NCI-H2196 treated with DMSO at 0.1 percent for 48 hours (cell line): ENCODE measurements around the gene EN2.

Experiments
- DNase-seq: peaks from one replicate; lab custom pipeline; 2025; ENCODE audit not compliant: unreplicated experiment; lab: John Stamatoyannopoulos, UW

Gene EN2

GRCh38 chr7:155484483-155485399, 26.8 kb downstream of the EN2 start:
- DNase-seq: no peak

DNA sequence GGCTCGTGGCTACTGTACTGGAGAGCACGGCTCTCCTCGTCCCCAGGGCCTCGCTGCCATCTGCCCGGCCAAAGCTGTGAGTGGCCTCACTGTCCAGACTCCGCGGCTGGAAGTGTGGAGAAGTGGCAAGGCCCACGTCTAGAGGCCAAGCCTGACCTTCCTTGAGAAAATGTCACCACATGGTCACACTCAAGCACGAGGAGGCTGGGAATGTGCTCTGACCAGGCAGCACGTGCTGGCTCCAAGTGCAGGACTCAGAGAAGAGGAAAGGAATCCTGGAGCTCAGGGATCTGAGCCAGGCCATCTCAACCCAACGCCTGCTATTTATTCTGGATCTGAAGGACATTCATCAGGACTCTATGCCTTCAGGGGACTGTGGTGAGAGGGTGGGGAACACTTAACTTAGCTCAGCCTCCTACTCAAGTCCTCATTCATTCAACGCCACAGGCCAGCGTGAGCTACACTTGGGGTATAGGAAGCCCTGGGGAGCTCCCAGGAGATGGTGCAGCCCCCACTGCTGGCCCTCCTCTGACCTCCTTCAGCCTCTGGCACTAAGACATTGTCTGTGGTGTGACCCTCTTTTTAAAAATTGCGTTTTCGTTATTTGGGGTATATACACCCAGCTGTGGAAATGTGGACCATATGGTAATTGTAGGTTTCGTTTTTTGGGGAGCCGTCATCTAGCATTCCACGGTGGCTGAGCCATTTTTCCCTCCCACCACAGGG, 29.0 kb downstream of the EN2 start:
- DNase-seq: no peak

GRCh38 chr7:155487509-155488482, 29.9 kb downstream of the EN2 start:
- DNase-seq: no peak

- DNase-seq: no peak
Observed at GRCh38 chr7:155488483-155489127, 30.7 kb downstream of the EN2 start.

GRCh38 chr7:155489158-155489840, 31.4 kb downstream of the EN2 start:
- DNase-seq: no peak

GRCh38 chr7:155489862-155490696, 32.1 kb downstream of the EN2 start:
- DNase-seq: no peak

GRCh38 chr7:155490697-155491628, 33.0 kb downstream of the EN2 start:
- DNase-seq: no peak

DNA sequence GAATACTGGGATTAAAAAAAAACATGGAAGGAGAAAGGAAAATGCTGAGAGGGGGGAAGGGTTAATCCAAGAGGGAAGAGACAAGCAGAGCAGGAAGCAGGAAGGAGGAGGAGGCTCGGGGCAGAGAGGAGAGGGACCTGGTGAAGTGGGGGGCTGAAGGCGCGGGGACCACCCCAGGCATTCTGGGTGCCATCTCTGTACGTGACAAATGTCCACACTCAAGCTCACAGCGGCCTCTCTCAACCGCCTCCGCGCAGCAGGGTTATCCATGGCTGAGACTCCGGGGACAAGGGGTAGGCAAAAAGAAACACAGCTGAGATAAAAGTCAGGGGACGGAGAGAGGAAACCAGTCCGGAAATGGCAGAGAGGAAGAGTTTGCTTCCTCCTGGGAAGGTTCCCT, 33.9 kb downstream of the EN2 start:
- DNase-seq: no peak

DNA sequence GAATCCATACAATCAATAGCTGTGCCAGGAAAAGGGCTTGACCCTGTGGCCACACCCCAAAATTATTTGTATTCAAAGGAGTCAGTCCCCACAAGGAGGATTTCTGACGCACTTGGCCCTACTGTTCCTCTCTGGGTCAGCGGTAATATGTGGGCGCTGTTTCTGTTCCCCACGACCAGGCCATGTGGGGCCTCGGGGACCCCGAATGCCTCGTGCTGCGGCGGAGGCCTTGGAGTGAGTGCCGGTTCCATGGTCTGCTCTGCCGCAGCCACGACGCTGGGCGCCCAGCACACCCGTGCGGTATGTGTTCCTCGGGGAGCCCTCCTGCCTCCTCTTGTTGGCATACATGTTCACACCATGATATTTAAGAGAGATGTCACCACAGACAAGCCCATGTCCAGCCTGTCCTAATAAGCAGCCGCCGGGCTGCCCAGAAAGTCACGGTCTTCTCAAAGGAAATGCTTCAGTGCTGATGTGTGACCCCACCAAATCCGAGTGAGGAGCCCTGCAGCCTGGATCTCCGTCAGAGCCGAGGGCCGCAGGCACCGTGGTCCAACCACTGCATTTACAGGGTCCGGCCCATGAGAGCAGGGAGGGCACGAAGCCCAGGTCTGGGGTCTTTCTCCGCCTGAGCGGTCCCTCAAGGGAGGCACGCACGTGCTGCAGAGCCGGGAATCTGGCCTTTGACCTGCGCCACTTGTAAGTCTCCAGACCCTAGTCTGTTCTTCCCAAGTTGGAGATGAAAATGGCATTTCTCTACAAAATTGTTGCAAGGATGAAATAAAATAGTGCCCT, 36.0 kb downstream of the EN2 start:
- no peak for DNase-seq

- no peak for DNase-seq
Observed at GRCh38 chr7:155494551-155494950, 36.6 kb downstream of the EN2 start.

DNA sequence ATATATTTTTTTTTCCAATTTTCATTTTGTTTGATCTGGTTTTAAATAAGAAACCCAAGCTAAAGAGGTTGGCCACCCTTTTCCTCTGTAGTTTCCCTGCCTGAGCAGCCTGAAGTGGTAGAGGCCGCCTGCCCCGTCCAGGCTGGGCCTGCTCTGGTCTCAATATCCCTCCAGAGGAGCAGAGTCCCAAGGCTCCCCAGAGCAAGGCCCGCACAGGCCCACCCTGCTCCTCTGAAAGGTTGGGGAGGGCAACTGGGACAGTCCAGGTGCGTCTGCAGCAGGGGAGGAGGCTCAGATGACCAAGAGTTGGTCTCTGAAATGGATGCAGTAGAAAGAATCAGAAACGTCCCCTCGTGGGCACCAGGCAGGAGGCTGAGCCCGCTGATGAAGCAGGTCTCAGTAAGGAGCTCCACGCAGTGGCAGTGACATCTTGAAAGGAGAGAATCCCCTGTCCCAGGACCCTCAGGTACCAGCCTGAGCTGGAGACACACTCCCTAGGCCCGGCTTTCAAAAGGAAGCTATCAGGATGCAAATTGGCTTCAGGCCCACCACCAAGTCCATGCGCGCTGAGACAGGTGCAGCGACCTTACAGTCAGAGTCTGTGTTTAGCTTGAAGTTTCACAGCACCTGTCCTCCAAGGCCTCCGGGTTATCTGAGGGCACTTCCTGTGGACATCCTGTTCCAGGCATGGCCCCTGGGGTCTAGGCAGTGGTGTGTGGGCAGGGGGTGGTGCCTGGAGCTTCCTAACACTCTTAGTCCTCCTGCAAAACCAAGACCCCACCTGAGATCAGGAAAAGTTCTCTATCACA, 37.7 kb downstream of the EN2 start:
- peak; percentile 18 for DNase-seq

DNA sequence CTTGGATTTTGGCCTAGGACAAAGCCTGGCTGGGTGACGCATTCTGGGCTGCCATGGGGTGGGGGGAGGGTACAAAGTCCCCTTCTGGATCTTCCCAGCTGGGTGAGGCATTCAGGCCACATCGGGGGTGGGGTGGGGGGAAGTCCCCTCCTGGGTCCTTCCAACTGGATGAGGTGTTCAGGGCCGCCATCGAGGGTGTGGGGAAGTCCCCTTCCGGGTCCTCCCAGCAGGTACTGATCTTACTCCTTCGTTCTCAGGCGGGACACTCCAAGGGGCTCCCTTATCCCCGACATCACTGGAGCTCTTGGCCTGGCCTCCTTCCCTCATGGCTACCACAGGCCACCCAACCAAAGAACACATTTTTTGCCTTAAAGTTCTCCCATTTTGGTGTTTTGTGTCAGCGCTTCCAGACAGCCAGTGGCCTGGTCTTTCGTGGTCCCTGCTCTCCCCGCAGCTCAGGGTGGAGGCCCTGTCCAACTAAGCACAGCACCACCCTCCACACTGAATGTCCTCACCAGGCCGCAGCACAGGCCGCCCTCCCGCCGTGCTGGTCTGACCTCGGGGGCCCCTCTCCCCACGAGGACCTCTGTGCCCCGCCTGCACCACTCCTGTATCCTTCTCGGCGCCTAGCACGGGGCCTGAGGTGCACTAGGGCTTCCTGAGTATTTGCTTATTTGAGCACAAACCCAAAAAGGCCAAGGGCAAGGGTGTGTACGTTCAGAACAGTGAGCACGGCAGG, 38.5 kb downstream of the EN2 start:
- DNase-seq: no peak

DNA sequence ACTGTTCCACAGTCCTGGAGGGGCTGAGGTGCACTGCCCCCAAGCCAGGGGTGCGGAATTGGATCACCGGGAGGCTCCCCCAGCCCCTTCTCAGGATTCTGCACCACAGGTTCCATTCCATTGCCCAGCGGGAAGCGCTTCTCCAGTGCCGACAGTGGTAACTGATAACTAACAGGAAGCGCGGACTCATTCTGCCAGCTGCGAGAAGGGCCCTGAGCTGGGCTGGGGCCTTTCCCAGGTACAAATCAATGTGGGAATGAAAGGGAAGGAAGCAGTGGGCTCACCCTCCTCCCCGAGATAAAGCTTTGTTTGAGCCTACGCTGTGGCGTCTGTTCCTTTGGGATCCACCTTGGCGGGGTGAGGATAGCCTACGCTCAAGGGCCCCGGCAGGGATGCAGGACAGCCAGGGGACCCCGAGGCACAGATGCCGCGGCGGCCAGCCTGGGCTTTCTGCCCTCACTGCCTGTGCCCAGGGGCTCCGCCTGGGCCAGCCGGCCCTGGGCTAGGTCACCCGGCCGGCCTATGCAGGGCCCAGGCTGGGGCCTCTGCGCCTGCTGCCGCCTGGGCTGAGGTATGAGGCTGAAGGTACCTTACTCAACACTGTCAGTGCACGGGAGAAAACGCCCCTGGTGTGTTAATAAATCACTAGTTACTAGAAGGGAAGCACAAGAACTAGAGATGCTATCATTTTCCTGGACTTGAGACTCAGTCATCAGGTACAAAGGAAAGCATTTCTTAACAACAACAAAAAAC, 39.4 kb downstream of the EN2 start:
- no peak for DNase-seq

DNA sequence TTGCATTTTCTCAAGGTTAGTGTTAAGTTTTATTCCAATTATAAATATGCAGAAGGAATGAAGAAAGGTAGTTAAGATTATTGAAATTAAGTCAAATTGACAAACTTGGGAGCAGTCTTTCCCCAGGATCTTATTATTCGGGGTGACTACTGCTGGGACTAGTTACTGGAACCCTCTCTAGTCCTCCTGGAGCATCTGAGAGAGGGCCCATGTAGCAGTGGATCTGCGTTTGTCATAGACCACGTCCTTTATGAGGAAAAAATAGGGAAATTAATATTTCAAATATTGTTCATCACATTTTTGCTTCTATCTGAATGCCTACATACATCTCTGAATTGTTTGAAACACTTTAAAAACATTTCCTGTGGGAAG, 47.5 kb downstream of the EN2 start:
- DNase-seq: no peak

- DNase-seq: no peak
Observed at GRCh38 chr7:155506854-155507337, 49.0 kb downstream of the EN2 start.
